Uterus (tissue), 4 donors: ENCODE data around the gene COL26A1. TPM values are rescaled to one million over a fixed set of nuclear protein-coding genes. Genes with fewer than 3 reads are reported as not detected.

Experiments used
- DNase-seq, 2 donors: peaks; one replicate each; pipeline ENCODE4 v3.0.0-alpha.2; 2019 to 2020
- H3K27ac ChIP-seq, 2 donors: fragments of 200-600 bp; sonication (generic); 1 replicate in 1 of 2; 2 replicates in 1 of 2; pipeline ENCODE4 v1.5.1; 2016 to 2018
- H3K27me3 ChIP-seq, 2 donors: fragments of 200-600 bp; sonication (generic); one replicate each; pipeline ENCODE4 v1.5.1; 2018 to 2019; ENCODE audit warnings: control low read depth in 1 of 2
- H3K36me3 ChIP-seq, 2 donors: fragments of 200-600 bp; sonication (generic); one replicate each; pipeline ENCODE4 v1.5.1; 2019; ENCODE audit warnings: control low read depth in 1 of 2
- H3K4me1 ChIP-seq, 2 donors: fragments of 200-600 bp; sonication (generic); one replicate each; pipeline ENCODE4 v1.5.1; 2018 to 2019; ENCODE audit warnings: control low read depth in 1 of 2
- H3K4me3 ChIP-seq, 2 donors: fragments of 200-600 bp; sonication (generic); 1 replicate in 1 of 2; 2 replicates in 1 of 2; pipeline ENCODE4 v1.5.1; 2018 to 2019; ENCODE audit warnings: mild to moderate bottlenecking in 1 of 2
- H3K9me3 ChIP-seq, 2 donors: fragments of 200-600 bp; sonication (generic); one replicate each; pipeline ENCODE4 v1.5.1; 2019; ENCODE audit warnings: control low read depth in 1 of 2
- POLR2A ChIP-seq, 2 donors: fragments of 450-650 bp; IDR thresholded peaks; one replicate each; pipeline ENCODE4 v1.6.1; 2016; ENCODE audit warnings: antibody characterized with exemption in 2 of 2, mild to moderate bottlenecking in 1 of 2, moderate library complexity in 1 of 2
- intact Hi-C: fragments of 100-400 bp; cut with DNase I; formaldehyde crosslinking; loops from one replicate; pipeline ENCODE4 v1.15.1; 2023; ENCODE audit warnings: low total_unique reads
- total RNA-seq, 4 donors: library from RNA; depleted of rRNA in 3 of 4; stranded (reverse); fragments of >200 nt in 3 of 4; gene quantifications; one replicate each; pipeline versions ENCODE4 v1.1.0 to v1.2.4, GENCODE V29; 2014 to 2023
- TF ChIP-seq, protein P1 (sequence below), 4 experiments: fragments of 200-600 bp in 2 of 4; fragments of 450-650 bp in 2 of 4; sonication (generic) in 2 of 4; IDR thresholded peaks; one replicate each; pipeline ENCODE4 v1.5.1; 2016 to 2019; ENCODE audit warnings: antibody characterized with exemption in 4 of 4, mild to moderate bottlenecking in 2 of 4, moderate library complexity in 1 of 4
- donor health status: DM: yes; HTN: yes; CAD: no.

Gene COL26A1
- total RNA-seq, 4 donors from 2014 or later, result 0.30 to 11.8 TPM; not detected in 2

DNA sequence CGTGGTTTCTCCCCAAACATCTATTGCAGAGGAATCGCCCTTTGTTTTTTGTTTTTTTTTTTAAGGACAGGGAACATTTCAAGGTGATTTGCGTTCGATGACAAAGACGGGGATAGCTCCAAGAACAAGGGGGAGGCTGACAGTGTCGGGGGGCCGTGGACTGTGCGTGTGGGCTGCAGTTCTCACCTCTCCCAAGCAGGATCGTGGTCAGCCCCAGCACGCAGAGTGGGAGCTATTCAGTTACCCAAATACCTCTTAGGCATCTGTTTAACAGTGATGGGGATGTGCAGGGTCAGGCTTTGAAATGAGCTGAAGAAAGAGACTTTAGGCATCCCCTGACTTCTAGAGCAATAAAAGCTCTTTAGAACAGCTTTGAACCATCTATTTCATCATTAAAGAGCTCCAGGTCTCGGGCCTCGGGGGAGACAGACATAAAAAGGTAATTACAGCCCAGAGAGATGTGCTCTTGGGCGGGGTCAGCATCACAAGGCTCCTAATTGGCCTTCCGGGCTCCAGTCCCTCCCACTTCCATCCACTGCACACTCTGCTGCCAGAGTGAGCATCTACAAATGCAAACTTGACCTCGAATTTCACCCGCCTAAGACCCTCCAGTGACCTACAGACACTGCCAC lies 169.2 kb downstream of the COL26A1 start:
- H3K4me3 ChIP-seq, result no peak overlapping the region
- intact Hi-C loops, result no loop called here
- H3K27me3 ChIP-seq, result no peaks in the 10 kb centered on the region
- no peak for DNase-seq
- no peaks in the 10 kb centered on the region for H3K36me3 ChIP-seq
- H3K27ac ChIP-seq, result no peak overlapping the region
- H3K9me3 ChIP-seq, result no peaks in the 10 kb centered on the region
- H3K4me1 ChIP-seq, result no peaks in the 10 kb centered on the region
- TF ChIP-seq, protein P1, sequence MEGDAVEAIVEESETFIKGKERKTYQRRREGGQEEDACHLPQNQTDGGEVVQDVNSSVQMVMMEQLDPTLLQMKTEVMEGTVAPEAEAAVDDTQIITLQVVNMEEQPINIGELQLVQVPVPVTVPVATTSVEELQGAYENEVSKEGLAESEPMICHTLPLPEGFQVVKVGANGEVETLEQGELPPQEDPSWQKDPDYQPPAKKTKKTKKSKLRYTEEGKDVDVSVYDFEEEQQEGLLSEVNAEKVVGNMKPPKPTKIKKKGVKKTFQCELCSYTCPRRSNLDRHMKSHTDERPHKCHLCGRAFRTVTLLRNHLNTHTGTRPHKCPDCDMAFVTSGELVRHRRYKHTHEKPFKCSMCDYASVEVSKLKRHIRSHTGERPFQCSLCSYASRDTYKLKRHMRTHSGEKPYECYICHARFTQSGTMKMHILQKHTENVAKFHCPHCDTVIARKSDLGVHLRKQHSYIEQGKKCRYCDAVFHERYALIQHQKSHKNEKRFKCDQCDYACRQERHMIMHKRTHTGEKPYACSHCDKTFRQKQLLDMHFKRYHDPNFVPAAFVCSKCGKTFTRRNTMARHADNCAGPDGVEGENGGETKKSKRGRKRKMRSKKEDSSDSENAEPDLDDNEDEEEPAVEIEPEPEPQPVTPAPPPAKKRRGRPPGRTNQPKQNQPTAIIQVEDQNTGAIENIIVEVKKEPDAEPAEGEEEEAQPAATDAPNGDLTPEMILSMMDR (IDR thresholded peaks at IDR 0.05), result no peak
- TF ChIP-seq POLR2A (IDR thresholded peaks at IDR 0.05), result no peak

DNA sequence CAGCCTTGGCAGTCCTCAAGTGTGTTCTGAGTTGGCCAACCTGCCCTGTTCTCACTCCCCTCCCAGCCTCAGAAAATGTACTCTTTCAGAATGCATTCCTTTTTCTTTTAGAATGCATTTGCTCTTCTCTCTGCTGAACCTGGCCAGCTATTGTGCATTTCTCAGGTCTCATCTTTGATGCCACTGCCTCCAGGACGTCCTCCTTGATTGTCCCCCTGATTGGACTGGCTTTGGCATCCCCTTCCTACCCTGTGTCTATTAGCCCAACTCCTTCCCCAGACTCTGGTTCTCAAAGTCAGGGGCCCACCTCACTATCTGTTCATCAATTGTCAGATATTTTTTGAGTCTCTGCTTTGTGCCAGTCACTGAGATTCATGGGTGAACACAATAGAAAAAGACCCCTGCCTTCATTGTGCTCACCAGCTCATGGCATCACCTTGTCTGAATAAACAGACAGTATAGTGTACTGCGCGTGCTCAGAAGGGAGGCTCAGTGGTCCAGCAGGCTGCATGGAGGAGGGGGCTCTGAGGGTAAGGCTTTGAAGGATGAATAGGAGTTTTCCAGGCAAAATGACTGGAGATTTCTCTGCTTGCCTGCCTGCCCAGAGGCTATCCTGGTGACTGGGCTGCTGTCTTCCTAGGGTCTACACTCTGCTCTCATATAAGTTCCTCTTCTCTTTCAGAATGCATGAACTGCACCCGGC lies 169.9 kb downstream of the COL26A1 start:
- Histone ChIP-seq H3K4me3 (no peak overlapping the region), H3K9me3 (no peaks in the 10 kb centered on the region), H3K36me3 (no peaks in the 10 kb centered on the region), H3K27me3 (no peaks in the 10 kb centered on the region), H3K4me1 (no peaks in the 10 kb centered on the region), H3K27ac (no peak overlapping the region)
- DNase-seq, result no peak
- intact Hi-C loops, result no loop called here
- TF ChIP-seq, protein P1 (IDR thresholded peaks at IDR 0.05), result no peak
- TF ChIP-seq POLR2A (IDR thresholded peaks at IDR 0.05), result no peak

DNA sequence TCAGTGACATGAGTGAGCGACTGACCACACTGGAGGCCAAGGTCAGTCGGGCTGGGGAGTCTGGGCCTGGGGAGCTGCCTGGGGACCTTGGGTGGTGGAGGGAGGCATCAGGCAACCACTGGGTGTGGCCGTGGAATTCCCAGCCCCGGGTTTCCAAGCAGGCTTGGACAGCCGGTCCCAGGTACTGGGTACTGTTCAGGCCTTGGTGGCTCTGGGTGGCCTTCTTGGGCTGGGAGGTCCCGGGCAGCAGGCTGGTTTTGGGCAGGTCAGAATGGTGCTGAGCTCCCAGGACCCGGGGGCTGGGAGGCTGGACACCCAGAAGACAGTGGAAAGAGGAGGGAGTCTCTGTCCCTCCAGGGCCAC lies 170.4 kb downstream of the COL26A1 start:
- no peaks in the 10 kb centered on the region for H3K27me3 ChIP-seq
- H3K4me3 ChIP-seq, result no peak overlapping the region
- no peak for TF ChIP-seq POLR2A (IDR thresholded peaks at IDR 0.05)
- TF ChIP-seq, protein P1 (IDR thresholded peaks at IDR 0.05), result no peak
- no peaks in the 10 kb centered on the region for H3K9me3 ChIP-seq
- H3K4me1 ChIP-seq, result no peaks in the 10 kb centered on the region
- H3K36me3 ChIP-seq, result no peaks in the 10 kb centered on the region
- DNase-seq, result no peak
- intact Hi-C loops, result no loop called here
- no peak overlapping the region for H3K27ac ChIP-seq

DNA sequence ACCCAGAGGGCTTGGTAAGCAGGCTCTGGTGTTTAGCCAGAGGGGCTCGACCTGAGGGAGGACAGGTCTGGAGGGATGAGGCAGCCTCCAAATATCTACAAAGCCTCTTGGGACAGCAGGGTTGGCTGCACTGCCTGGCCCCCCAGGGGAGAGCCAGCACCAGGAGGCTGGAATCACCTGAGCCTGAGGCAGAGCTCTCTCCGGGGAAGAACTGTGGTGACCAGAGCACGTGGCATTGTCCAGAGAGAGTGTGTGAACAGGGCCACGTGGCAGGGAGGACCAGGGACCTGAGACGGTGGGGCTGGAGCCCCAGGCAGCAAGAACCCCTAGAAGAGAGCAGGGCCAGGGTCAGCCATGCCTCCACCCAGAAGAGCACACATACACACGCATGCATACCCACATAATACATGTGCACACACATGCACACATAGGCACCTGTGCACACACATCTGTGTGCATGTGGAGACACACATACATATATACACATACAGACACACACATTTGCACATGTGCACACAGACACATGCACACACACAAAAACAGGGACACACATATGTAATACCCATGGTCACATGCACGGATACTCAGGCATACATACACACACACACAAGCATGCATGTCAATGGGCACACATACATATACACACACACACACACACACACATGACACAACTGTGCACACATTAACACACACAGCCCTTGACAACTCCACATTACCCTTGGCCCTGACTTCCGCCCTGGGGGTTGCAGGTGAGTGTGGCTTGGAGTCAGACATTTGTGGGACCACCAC lies 171.5 kb downstream of the COL26A1 start:
- H3K27me3 ChIP-seq, result no peaks in the 10 kb centered on the region
- no peaks in the 10 kb centered on the region for H3K9me3 ChIP-seq
- intact Hi-C loops, result no loop called here
- H3K27ac ChIP-seq, result no peak overlapping the region
- H3K4me1 ChIP-seq, result no peaks in the 10 kb centered on the region
- TF ChIP-seq POLR2A (IDR thresholded peaks at IDR 0.05), result no peak
- TF ChIP-seq, protein P1 (IDR thresholded peaks at IDR 0.05), result no peak
- no peak overlapping the region for H3K4me3 ChIP-seq
- no peak for DNase-seq
- H3K36me3 ChIP-seq, result no peaks in the 10 kb centered on the region

DNA sequence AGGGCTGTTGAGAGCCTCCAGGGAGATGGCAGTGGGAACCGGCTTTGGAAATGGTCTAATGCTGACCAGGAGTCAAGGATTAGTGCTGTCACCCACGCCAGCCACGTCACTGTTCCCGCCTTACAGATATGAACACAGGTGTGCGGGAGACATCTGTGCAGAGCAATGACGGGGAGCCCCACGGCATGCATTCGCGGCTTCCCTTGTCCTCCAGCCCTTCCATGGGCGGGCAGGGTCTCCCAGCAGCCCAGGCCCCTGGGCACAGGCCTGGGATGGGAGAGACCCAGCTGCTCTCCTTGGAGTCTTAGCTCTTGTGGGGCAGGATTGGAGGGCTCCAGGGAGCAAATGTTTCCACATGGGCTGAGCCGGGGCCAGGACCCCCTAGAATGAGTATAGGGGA lies 172.2 kb downstream of the COL26A1 start:
- no peaks in the 10 kb centered on the region for H3K27me3 ChIP-seq
- intact Hi-C loops, result no loop called here

More for the DNA sequence above, 172.2 kb downstream of the COL26A1 start:
- DNase-seq, result no peak
- no peak overlapping the region for H3K27ac ChIP-seq
- TF ChIP-seq, protein P1 (IDR thresholded peaks at IDR 0.05), result no peak
- no peak for TF ChIP-seq POLR2A (IDR thresholded peaks at IDR 0.05)
- H3K4me1 ChIP-seq, result no peaks in the 10 kb centered on the region
- no peaks in the 10 kb centered on the region for H3K36me3 ChIP-seq
- no peak overlapping the region for H3K4me3 ChIP-seq
- H3K9me3 ChIP-seq, result no peaks in the 10 kb centered on the region
